Gastroesophageal sphincter (tissue), 3 donors: Measurements from ENCODE around the gene EEFSEC.

Experiments
- POLR2A ChIP-seq, 2 donors: fragments of 450-650 bp; IDR thresholded peaks; one replicate each; pipeline ENCODE4 v1.6.1; 2017; ENCODE audit warnings: antibody characterized with exemption in 2 of 2, mild to moderate bottlenecking in 2 of 2, moderate library complexity in 1 of 2
- TF ChIP-seq, protein P1 (sequence below), 4 experiments: fragments of 200-600 bp in 2 of 4; fragments of 450-650 bp in 2 of 4; sonication (generic) in 1 of 4; IDR thresholded peaks; one replicate each; pipeline ENCODE4 v1.5.1; 2017 to 2019; ENCODE audit warnings: antibody characterized with exemption in 4 of 4, mild to moderate bottlenecking in 2 of 4, moderate library complexity in 2 of 4

- TF ChIP-seq, protein P1, sequence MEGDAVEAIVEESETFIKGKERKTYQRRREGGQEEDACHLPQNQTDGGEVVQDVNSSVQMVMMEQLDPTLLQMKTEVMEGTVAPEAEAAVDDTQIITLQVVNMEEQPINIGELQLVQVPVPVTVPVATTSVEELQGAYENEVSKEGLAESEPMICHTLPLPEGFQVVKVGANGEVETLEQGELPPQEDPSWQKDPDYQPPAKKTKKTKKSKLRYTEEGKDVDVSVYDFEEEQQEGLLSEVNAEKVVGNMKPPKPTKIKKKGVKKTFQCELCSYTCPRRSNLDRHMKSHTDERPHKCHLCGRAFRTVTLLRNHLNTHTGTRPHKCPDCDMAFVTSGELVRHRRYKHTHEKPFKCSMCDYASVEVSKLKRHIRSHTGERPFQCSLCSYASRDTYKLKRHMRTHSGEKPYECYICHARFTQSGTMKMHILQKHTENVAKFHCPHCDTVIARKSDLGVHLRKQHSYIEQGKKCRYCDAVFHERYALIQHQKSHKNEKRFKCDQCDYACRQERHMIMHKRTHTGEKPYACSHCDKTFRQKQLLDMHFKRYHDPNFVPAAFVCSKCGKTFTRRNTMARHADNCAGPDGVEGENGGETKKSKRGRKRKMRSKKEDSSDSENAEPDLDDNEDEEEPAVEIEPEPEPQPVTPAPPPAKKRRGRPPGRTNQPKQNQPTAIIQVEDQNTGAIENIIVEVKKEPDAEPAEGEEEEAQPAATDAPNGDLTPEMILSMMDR (IDR thresholded peaks at IDR 0.05), result no peak
- no peak for TF ChIP-seq POLR2A (IDR thresholded peaks at IDR 0.05)
Observed at GRCh38 chr3:128201158-128201755, 48.0 kb downstream of the EEFSEC start.
